Right lobe of liver (tissue), 4 donors: ENCODE data around the gene EDN2.

Source experiments
- CTCF ChIP-seq, 4 donors: fragments of 200-600 bp in 3 of 4; fragments of 450-650 bp in 1 of 4; IDR thresholded peaks; one replicate each; pipeline versions ENCODE4 v1.5.1 to v1.8.0; 2016 to 2022; ENCODE audit warnings: antibody characterized with exemption in 4 of 4, mild to moderate bottlenecking in 2 of 4
- POLR2A ChIP-seq: fragments of 450-650 bp; IDR thresholded peaks from one replicate; pipeline ENCODE4 v1.6.1; 2017; ENCODE audit warnings: antibody characterized with exemption, mild to moderate bottlenecking
- donor health status: DM: no; HTN: no; CAD: no.
- donor health status: DM: no; HTN: no; CAD: no.
- donor health status: DM: no; HTN: yes; CAD: no.

GRCh38 chr1:41507110-41507720, 22.7 kb upstream of the EDN2 start:
- TF ChIP-seq CTCF (IDR thresholded peaks at IDR 0.05) (no peak), POLR2A (no peak)
